HepG2 (cell line): ENCODE data around the gene FOSB. TPM values are rescaled to one million over a fixed set of nuclear protein-coding genes. Genes with fewer than 3 reads are reported as not detected.
A peak's percentile ranks its signal among the peaks of the same experiment; 100 is the strongest.

Experiments
- NR3C1 ChIP-seq: sonication (generic); formaldehyde crosslinking; IDR thresholded peaks from 2 replicates; pipeline ENCODE4 v1.4.0; 2020; ENCODE audit warnings: missing genetic modification reagents
- TFE3 ChIP-seq: IDR thresholded peaks from 2 replicates; pipeline ENCODE4 v1.6.1; 2016
- THAP7 ChIP-seq: sonication (generic); formaldehyde crosslinking; IDR thresholded peaks from 2 replicates; pipeline ENCODE4 v1.8.1; 2023; ENCODE audit warnings: mild to moderate bottlenecking, missing genetic modification reagents
- THAP9 ChIP-seq: sonication (generic); formaldehyde crosslinking; IDR thresholded peaks from 2 replicates; pipeline ENCODE4; 2020; ENCODE audit warnings: missing genetic modification reagents, mild to moderate bottlenecking, borderline replicate concordance
- ZBTB10 ChIP-seq: sonication (generic); formaldehyde crosslinking; IDR thresholded peaks from 2 replicates; pipeline ENCODE4 v1.4.0; 2020; ENCODE audit warnings: missing genetic modification reagents, borderline replicate concordance
- ZBTB46 ChIP-seq: sonication (generic); formaldehyde crosslinking; IDR thresholded peaks from 2 replicates; pipeline ENCODE4 v1.4.0; 2020; ENCODE audit warnings: mild to moderate bottlenecking, missing genetic modification reagents, borderline replicate concordance
- ZC3H13 ChIP-seq: sonication (generic); formaldehyde crosslinking; IDR thresholded peaks from 2 replicates; pipeline ENCODE4 v1.8.1; 2023; ENCODE audit warnings: mild to moderate bottlenecking, missing genetic modification reagents, moderate library complexity
- ZNF484 ChIP-seq: sonication (generic); formaldehyde crosslinking; IDR thresholded peaks from 2 replicates; pipeline ENCODE4 v1.5.1; 2020; ENCODE audit warnings: mild to moderate bottlenecking, low read depth, missing genetic modification reagents, borderline replicate concordance
- ZNF512B ChIP-seq: sonication (generic); formaldehyde crosslinking; IDR thresholded peaks from 2 replicates; pipeline ENCODE4 v1.5.1; 2020; ENCODE audit warnings: missing genetic modification reagents, mild to moderate bottlenecking, borderline replicate concordance
- ZNF574 ChIP-seq: sonication (generic); formaldehyde crosslinking; IDR thresholded peaks from 2 replicates; pipeline ENCODE4 v1.4.0; 2020; ENCODE audit warnings: missing genetic modification reagents
- ZNF816 ChIP-seq: sonication (generic); formaldehyde crosslinking; IDR thresholded peaks from 2 replicates; pipeline ENCODE4 v1.8.0; 2022; ENCODE audit warnings: missing genetic modification reagents, mild to moderate bottlenecking, borderline replicate concordance
- polyA plus RNA-seq, 8 experiments: library from polyadenylated mRNA; depleted of rRNA in 3 of 8; stranded (reverse) in 7 of 8; unstranded in 1 of 8; fragments of >200 nt; fragmentation: Illumina TruSeq in 4 of 8; extraction: Trizol in 4 of 8; gene quantifications; 2 replicates each; pipeline versions ENCODE4 v1.2.1 to v1.2.3, GENCODE V29; 2011 to 2016; ENCODE audit warnings: low read depth in 4 of 8, missing spikeins in 1 of 8, mixed read lengths in 1 of 8; ENCODE audit not compliant: insufficient read depth in 1 of 8
- total RNA-seq, 5 experiments: library from RNA; depleted of rRNA; stranded (reverse); fragments of >200 nt; fragmentation: Illumina TruSeq; extraction: Trizol; gene quantifications; 2 replicates each; pipeline ENCODE4 v1.2.3, GENCODE V29; 2016; ENCODE audit warnings: low read depth in 1 of 5

Gene FOSB
- total and polyA plus RNA-seq, 2 of the 13 experiments (the other 11 are each of a cell fraction or from before 2014, with no cell fraction given), result 2.8 to 6.0 TPM

GRCh38 chr19:45485305-45486077, 17.7 kb downstream of the FOSB start (continued):
- no peak for TF ChIP-seq THAP9 (CRISPR knock-in tag)
- no peak for TF ChIP-seq TFE3 (CRISPR knock-in tag)
- no peak for TF ChIP-seq ZNF484 (CRISPR knock-in tag)
- no peak for TF ChIP-seq ZC3H13
- no peak for TF ChIP-seq ZBTB46 (CRISPR knock-in tag)
- no peak for TF ChIP-seq THAP7 (CRISPR knock-in tag)
- no peak for TF ChIP-seq NR3C1 (CRISPR knock-in tag)
- TF ChIP-seq ZNF816 (CRISPR knock-in tag), result no peak
- TF ChIP-seq ZBTB10 (CRISPR knock-in tag), result no peak
- TF ChIP-seq ZNF574 (CRISPR knock-in tag), result peak; percentile 88
- no peak for TF ChIP-seq ZNF512B (CRISPR knock-in tag)
